HFFc6 (cell line): ENCODE results near the gene CARD19. TPM values are rescaled to one million over a fixed set of nuclear protein-coding genes. Genes with fewer than 3 reads are reported as not detected.

Experiments used
- DNase-seq: peaks from one replicate; pipeline ENCODE4 v3.0.0-alpha.2; 2018
- H3K27ac Mint-ChIP-seq: 2 replicates; pipeline ENCODE4 v1.8.0; 2020; ENCODE audit warnings: mild to moderate bottlenecking, mixed read lengths
- H3K27me3 Mint-ChIP-seq: 2 replicates; pipeline ENCODE4 v1.8.0; 2021; ENCODE audit warnings: mild to moderate bottlenecking, moderate library complexity, mixed read lengths; ENCODE audit not compliant: insufficient read depth
- H3K36me3 Mint-ChIP-seq: 2 replicates; pipeline ENCODE4 v1.8.0; 2021; ENCODE audit warnings: low read depth, mixed read lengths
- H3K4me1 Mint-ChIP-seq: 2 replicates; pipeline ENCODE4 v1.8.0; 2020; ENCODE audit warnings: low read depth, mixed read lengths
- H3K4me3 Mint-ChIP-seq: 2 replicates; pipeline ENCODE4 v1.8.0; 2020; ENCODE audit warnings: mild to moderate bottlenecking, moderate library complexity, mixed read lengths
- H3K9me3 Mint-ChIP-seq: 2 replicates; pipeline ENCODE4 v1.8.0; 2020; ENCODE audit warnings: mild to moderate bottlenecking, mixed read lengths
- CTCF ChIP-seq: fragments of 200-600 bp; sonication (generic); IDR thresholded peaks from 2 replicates; pipeline ENCODE4 v1.5.0; 2021; ENCODE audit warnings: antibody characterized with exemption, mild to moderate bottlenecking
- total RNA-seq, 6 experiments: library from RNA; stranded (reverse); fragmentation: NEBNext Ultra II Directional; extraction: Animal tissue kit (Norgen Biotek cat#: 25700); gene quantifications; 2 replicates in 1 of 6; 3 replicates in 5 of 6; pipeline ENCODE4 v1.2.3, GENCODE V29; 2021

CARD19 gene
- total RNA-seq, 6 experiments from 2014 or later: 35.3 to 40.6 (median 37.9) TPM

DNA sequence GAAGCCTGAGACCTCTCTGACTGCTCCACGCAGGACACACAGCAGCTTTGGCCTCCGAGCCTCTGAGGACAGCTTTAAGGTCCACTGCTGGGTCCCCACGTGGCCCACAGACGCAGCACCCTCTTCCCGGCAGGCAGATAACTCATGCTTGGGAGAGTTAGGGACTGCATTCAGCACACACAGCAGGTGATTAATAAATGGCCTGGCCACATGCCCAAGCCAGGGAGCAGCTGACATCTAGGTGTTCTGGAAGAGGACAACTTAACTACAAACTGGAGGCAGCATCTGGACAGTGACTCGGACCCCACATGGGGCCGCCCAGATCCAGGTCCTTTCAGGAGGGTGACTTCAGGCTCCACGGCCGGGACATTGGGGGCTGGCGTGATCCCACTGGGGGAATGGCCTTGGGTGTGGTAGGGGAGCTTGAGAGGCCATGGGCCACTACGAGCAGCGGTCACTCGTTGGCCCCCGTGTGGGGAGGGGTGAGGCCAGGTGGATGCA, 26.8 kb downstream of the CARD19 start:
- Mint-ChIP-seq H3K9me3 (no peaks in the 10 kb centered on the region), H3K27ac (no peak overlapping the region), H3K4me3 (no peak overlapping the region), H3K27me3 (no peaks in the 10 kb centered on the region; the same call in 1 of the 2 replicates), H3K36me3 (no peaks in the 10 kb centered on the region), H3K4me1 (peaks cover 14% of the 10 kb centered on the region)
- no peak for DNase-seq
- no peak for TF ChIP-seq CTCF

DNA sequence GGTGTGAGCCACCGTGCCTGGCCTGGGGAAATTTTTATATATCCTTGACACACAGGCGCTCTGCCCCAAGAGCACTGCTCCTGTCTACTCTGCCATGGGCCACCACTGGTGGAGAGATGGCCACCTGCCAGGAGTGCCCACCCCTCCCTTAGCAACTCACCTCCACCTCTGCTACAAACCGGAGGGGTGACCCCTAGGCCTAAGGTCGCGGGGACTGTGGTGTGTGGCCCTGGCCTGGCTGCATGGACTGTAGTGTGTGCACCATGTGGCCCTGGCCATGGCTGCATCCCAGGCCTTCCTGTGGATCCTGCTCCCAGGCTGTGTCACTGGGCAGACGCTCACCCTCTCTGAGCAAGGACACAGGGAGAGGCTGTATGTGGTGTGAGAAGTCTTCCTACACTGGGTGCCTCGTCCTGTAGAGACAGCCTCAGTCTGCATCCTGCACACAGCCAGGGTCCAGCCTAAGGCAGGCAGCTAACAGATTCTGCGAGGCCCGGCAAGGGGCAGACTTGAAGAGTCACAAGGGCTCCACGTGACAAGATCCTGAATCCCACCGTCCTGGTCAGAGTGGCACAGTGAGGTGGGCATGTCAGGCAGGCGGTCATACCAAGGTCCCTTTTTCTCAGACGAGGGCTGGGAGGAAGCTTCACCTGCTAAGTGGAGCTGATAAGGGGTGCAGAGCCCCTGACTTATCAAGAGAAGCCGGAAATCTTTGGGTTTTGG, 27.7 kb downstream of the CARD19 start:
- Mint-ChIP-seq H3K27me3 (peaks cover 1% of the 10 kb centered on the region; the same call in 1 of the 2 replicates), H3K4me3 (no peak overlapping the region), H3K27ac (no peak overlapping the region), H3K36me3 (no peaks in the 10 kb centered on the region), H3K4me1 (peaks cover 14% of the 10 kb centered on the region), H3K9me3 (no peaks in the 10 kb centered on the region)
- DNase-seq: no peak
- no peak for TF ChIP-seq CTCF

DNA sequence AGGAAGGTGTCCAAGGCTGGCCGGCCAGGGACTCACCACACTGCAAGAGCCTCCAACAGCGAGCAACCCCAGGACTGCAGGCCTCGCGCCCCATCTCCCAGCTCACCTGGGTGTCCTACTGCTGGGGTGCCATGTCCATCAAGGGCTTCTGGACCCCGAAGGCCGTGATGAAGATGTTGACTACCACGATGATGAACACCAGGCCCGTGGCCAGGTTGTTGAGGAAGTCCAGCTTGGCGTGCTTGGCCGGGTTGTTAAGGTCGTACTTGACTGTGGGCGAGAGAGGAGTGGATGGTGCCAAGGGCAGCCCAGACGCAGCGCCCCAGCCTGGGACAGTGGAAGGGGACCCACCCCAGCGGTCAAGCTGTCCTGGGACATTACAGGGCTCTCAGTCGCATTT, 28.8 kb downstream of the CARD19 start:
- no peak for TF ChIP-seq CTCF
- Mint-ChIP-seq H3K36me3 (no peaks in the 10 kb centered on the region), H3K4me3 (no peak overlapping the region), H3K4me1 (peaks cover 6% of the 10 kb centered on the region), H3K27ac (no peak overlapping the region), H3K9me3 (no peaks in the 10 kb centered on the region), H3K27me3 (0 out of 2 replicates have a peak, but pooled peaks cover 1% of the 10 kb centered on the region)
- DNase-seq: no peak

GRCh38 chr9:93125331-93125894, 29.4 kb downstream of the CARD19 start:
- Mint-ChIP-seq H3K4me1 (peaks cover under 1% of the 10 kb centered on the region), H3K36me3 (no peaks in the 10 kb centered on the region), H3K9me3 (no peaks in the 10 kb centered on the region), H3K27ac (no peak overlapping the region), H3K4me3 (no peak overlapping the region), H3K27me3 (0 out of 2 replicates have a peak, but pooled peaks cover 1% of the 10 kb centered on the region)
- no peak for TF ChIP-seq CTCF
- DNase-seq: no peak

- TF ChIP-seq CTCF: no peak
- Mint-ChIP-seq H3K36me3 (no peaks in the 10 kb centered on the region), H3K27me3 (0 out of 2 replicates have a peak, but pooled peaks cover 1% of the 10 kb centered on the region), H3K9me3 (no peaks in the 10 kb centered on the region), H3K27ac (no peak overlapping the region), H3K4me1 (no peaks in the 10 kb centered on the region), H3K4me3 (no peak overlapping the region)
- no peak for DNase-seq
Observed at GRCh38 chr9:93126151-93126781, 30.2 kb downstream of the CARD19 start.
